B cell (primary cell): ENCODE data around the gene PPAN. TPM values are rescaled to one million over a fixed set of nuclear protein-coding genes. Genes with fewer than 3 reads are reported as not detected.
A peak's percentile ranks its signal among the peaks of the same experiment; 100 is the strongest.

Experiments used
- ATAC-seq: fragments of 200-7000 bp; cut with Tn5 transposase; one replicate; pipeline ENCODE4 v1.10.0; 2021; ENCODE audit warnings: low read depth, mild to moderate bottlenecking, moderate number of reproducible peaks, moderate library complexity
- CTCF ChIA-PET: fragments of 350-600 bp; sonication (Branson Sonifier 250); formaldehyde crosslinking; loops from one replicate; lab custom pipeline; 2021; ENCODE audit warnings: antibody characterized with exemption, inconsistent platforms; lab: Charles Lee
- POLR2A ChIA-PET: fragments of 350-600 bp; sonication (Branson Sonifier 250); formaldehyde crosslinking; loops from one replicate; lab custom pipeline; 2021; ENCODE audit warnings: antibody characterized with exemption; lab: Charles Lee
- DNase-seq: peaks from one replicate; pipeline ENCODE4 v3.0.0; 2013
- H2AFZ ChIP-seq: 2 replicates; pipeline ENCODE4 v1.6.1; 2012; ENCODE audit warnings: mild to moderate bottlenecking, low read depth, low read length; ENCODE audit not compliant: insufficient read depth, poor library complexity, severe bottlenecking
- H3K27ac ChIP-seq, 2 donors: 1 replicate in 1 of 2; 2 replicates in 1 of 2; pipeline ENCODE4 v1.5.1; 2012 to 2013; ENCODE audit warnings: low read length in 2 of 2, mild to moderate bottlenecking in 2 of 2, moderate library complexity in 1 of 2
- H3K27me3 ChIP-seq, 4 experiments: fragments of 200-600 bp in 1 of 4; sonication (generic) in 1 of 4; replicated peaks in 1 of 4; 1 replicate in 2 of 4; 2 replicates in 2 of 4; pipeline versions ENCODE4 v1.6.1 to v1.7.0; 2013 to 2016; ENCODE audit warnings: low read length in 3 of 4, mild to moderate bottlenecking in 2 of 4, mixed read lengths in 1 of 4, moderate library complexity in 1 of 4; ENCODE audit not compliant: insufficient read depth in 4 of 4, control insufficient read depth in 3 of 4; ENCODE audit errors: control extremely low read depth in 1 of 4
- H3K36me3 ChIP-seq, 2 experiments: replicated peaks in 1 of 2; 1 replicate in 1 of 2; 2 replicates in 1 of 2; pipeline versions ENCODE4 v1.6.1 to v1.7.1; 2013; ENCODE audit warnings: low read length in 1 of 2; ENCODE audit not compliant: insufficient read depth in 2 of 2, control insufficient read depth in 1 of 2; ENCODE audit errors: control extremely low read depth in 1 of 2, extremely low read depth in 1 of 2
- H3K4me1 ChIP-seq, 2 donors: fragments of 200-600 bp in 1 of 2; sonication (generic) in 1 of 2; 1 replicate in 1 of 2; 2 replicates in 1 of 2; pipeline versions ENCODE4 v1.5.1 to v1.6.1; 2013 to 2017; ENCODE audit warnings: low read length in 2 of 2; ENCODE audit not compliant: control insufficient read depth in 2 of 2, insufficient read depth in 2 of 2
- H3K4me2 ChIP-seq: replicated peaks from 2 replicates; pipeline ENCODE3; 2012; ENCODE audit warnings: mild to moderate bottlenecking, low read depth, low read length; ENCODE audit not compliant: poor library complexity, severe bottlenecking
- H3K4me3 ChIP-seq, 5 experiments: fragments of 200-600 bp in 1 of 5; sonication (generic) in 1 of 5; 1 replicate in 3 of 5; 2 replicates in 2 of 5; pipeline versions ENCODE4 v1.5.1 to v1.7.0; 2011 to 2016; ENCODE audit warnings: low read length in 4 of 5, mild to moderate bottlenecking in 4 of 5, low read depth in 2 of 5, control low read depth in 1 of 5, moderate library complexity in 1 of 5; ENCODE audit not compliant: insufficient read depth in 1 of 5; ENCODE audit errors: control extremely low read depth in 1 of 5, extremely low read depth in 1 of 5
- H3K79me2 ChIP-seq: fragments of 200-600 bp; sonication (generic); one replicate; pipeline ENCODE4 v1.6.0; 2016; ENCODE audit warnings: low read length; ENCODE audit not compliant: control insufficient read depth, insufficient read depth
- H3K9ac ChIP-seq: fragments of 200-600 bp; sonication (generic); 2 replicates; pipeline ENCODE4 v1.6.1; 2017; ENCODE audit warnings: mild to moderate bottlenecking, low read length, moderate library complexity
- H3K9me3 ChIP-seq, 3 donors: one replicate each; pipeline versions ENCODE4 v1.6.1 to v1.7.1; 2013; ENCODE audit warnings: low read length in 2 of 3; ENCODE audit not compliant: control insufficient read depth in 2 of 3, insufficient read depth in 1 of 3; ENCODE audit errors: control extremely low read depth in 1 of 3
- H4K20me1 ChIP-seq: 2 replicates; pipeline ENCODE4 v1.6.0; 2012; ENCODE audit warnings: mild to moderate bottlenecking, low read length; ENCODE audit not compliant: insufficient read depth, control insufficient read depth, poor library complexity, severe bottlenecking
- H3K27ac Mint-ChIP-seq: one replicate; pipeline ENCODE4 v1.8.0; 2021; ENCODE audit warnings: mixed read lengths
- H3K27me3 Mint-ChIP-seq: one replicate; pipeline ENCODE4 v1.8.0; 2021; ENCODE audit warnings: mixed read lengths
- H3K4me1 Mint-ChIP-seq: one replicate; pipeline ENCODE4 v1.8.0; 2021; ENCODE audit warnings: mixed read lengths
- H3K4me3 Mint-ChIP-seq: one replicate; pipeline ENCODE4 v1.8.0; 2021; ENCODE audit warnings: mixed read lengths
- H3K9me3 Mint-ChIP-seq: one replicate; pipeline ENCODE4 v1.8.0; 2022; ENCODE audit warnings: mixed read lengths; ENCODE audit not compliant: insufficient read depth
- EZH2 ChIP-seq: IDR thresholded peaks from 2 replicates; pipeline ENCODE4 v1.6.1; 2012; ENCODE audit warnings: borderline replicate concordance, low read depth, mild to moderate bottlenecking, moderate library complexity, low read length; ENCODE audit not compliant: insufficient read depth, poor library complexity, severe bottlenecking
- WGBS: methylation state at CpG from one replicate; pipeline ENCODE4 v1.1.5; 2013; ENCODE audit warnings: missing lambda C conversion rate; ENCODE audit not compliant: insufficient coverage; 5-methylcytosine and 5-hydroxymethylcytosine counted together
- intact Hi-C: fragments of 100-400 bp; cut with micrococcal nuclease; formaldehyde crosslinking; loops from one replicate; pipeline ENCODE4 v1.10.0; 2022
- polyA plus RNA-seq: library from polyadenylated mRNA; depleted of rRNA; stranded (reverse); fragments of >200 nt; gene quantifications from 2 replicates; pipeline ENCODE4 v1.2.3, GENCODE V29; 2012
- total RNA-seq, 2 donors: library from RNA; stranded (reverse); fragments of 120-200 nt in 1 of 2; gene quantifications; 1 replicate in 1 of 2; 2 replicates in 1 of 2; pipeline versions ENCODE4 v1.2.3 to v1.2.4, GENCODE V29; 2013 to 2022
- TF ChIP-seq, protein P1 (sequence below): fragments of 200-600 bp; IDR thresholded peaks from one replicate; pipeline ENCODE4 v1.8.0; 2022; ENCODE audit warnings: antibody characterized with exemption, mild to moderate bottlenecking

The PPAN gene
- total and polyA plus RNA-seq, 2 donors (not counting 1 experiment from before 2014, with no cell fraction given) = 42.2 to 88.0 TPM

DNA sequence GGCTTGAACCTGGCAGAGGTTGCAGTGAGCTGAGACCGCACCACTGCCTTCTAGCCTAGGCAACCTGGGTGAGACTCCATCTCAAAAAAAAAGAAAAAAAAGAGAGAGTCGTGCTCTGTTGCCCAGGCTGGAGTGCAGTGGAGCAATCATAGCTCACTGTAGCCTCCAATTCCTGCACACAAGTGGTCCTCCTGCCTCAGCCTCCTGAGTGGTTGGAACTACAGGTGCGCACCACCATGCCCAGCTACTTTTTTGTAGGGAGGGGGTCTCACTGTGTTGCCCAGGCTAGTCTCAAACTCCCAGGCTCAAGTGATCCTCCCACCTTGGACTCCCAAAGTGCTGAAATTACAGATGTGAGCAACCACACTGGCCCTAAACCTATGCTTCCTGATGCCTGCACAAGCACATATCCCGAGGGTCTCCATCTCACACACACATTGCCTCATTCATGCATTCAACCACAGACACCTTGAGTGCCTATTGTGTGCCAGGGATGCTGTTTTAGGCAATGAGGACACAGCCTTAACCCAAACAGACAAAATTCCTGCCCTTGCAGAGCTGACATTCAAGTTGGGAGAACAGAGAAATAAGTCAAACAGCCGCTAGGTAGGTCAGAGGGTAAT is 5.9 kb upstream of the PPAN start:
- DNase-seq (no peak), ATAC-seq (no peak)
- H3K4me3 Mint-ChIP-seq = peak overlapping the region; percentile 62
- Histone ChIP-seq H2AFZ (no peak overlapping the region), H3K4me3 (no peak overlapping the region), H3K36me3 (no peaks in the 10 kb centered on the region), H3K9ac (no peak overlapping the region), H3K27ac (peak overlapping the region in 1 of 2 donors; percentile 42), H3K27me3 (no peaks in the 10 kb centered on the region), H4K20me1 (no peaks in the 10 kb centered on the region), H3K9me3 (peaks cover 0 to 4% (median 4%) of the 10 kb centered on the region in 3 donors), H3K79me2 (no peaks in the 10 kb centered on the region), H3K4me2 (no peak overlapping the region), H3K4me1 (peaks cover 58 to 75% of the 10 kb centered on the region in 2 donors)
- H3K27ac Mint-ChIP-seq = peak overlapping the region; percentile 71
- ChIA-PET CTCF (interaction anchor here (0.6 to 14.9 kb wide), 5 partner anchors 15 to 151 kb away, joined by 3 to 263 read pairs (median 3); partner anchors contain the start of genes EIF3G, MRPL4 and P2RY11), POLR2A (interaction anchor here (0.5 to 6.1 kb wide), 4 partner anchors 13 to 198 kb away, joined by 5 to 62 read pairs (median 8); partner anchors contain the start of gene P2RY11)
- intact Hi-C loops = loop anchor here (10.0 kb wide), 1 partner anchor 305 kb away; the partner anchor contains the start of gene CDC37
- WGBS = 94% methylated on average over 4 of the region's 5 CpGs
- no peaks in the 10 kb centered on the region for H3K27me3 Mint-ChIP-seq
- no peaks in the 10 kb centered on the region for H3K9me3 Mint-ChIP-seq
- TF ChIP-seq, protein P1, sequence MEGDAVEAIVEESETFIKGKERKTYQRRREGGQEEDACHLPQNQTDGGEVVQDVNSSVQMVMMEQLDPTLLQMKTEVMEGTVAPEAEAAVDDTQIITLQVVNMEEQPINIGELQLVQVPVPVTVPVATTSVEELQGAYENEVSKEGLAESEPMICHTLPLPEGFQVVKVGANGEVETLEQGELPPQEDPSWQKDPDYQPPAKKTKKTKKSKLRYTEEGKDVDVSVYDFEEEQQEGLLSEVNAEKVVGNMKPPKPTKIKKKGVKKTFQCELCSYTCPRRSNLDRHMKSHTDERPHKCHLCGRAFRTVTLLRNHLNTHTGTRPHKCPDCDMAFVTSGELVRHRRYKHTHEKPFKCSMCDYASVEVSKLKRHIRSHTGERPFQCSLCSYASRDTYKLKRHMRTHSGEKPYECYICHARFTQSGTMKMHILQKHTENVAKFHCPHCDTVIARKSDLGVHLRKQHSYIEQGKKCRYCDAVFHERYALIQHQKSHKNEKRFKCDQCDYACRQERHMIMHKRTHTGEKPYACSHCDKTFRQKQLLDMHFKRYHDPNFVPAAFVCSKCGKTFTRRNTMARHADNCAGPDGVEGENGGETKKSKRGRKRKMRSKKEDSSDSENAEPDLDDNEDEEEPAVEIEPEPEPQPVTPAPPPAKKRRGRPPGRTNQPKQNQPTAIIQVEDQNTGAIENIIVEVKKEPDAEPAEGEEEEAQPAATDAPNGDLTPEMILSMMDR = no peak
- no peak for TF ChIP-seq EZH2
- peaks cover 51% of the 10 kb centered on the region for H3K4me1 Mint-ChIP-seq

DNA sequence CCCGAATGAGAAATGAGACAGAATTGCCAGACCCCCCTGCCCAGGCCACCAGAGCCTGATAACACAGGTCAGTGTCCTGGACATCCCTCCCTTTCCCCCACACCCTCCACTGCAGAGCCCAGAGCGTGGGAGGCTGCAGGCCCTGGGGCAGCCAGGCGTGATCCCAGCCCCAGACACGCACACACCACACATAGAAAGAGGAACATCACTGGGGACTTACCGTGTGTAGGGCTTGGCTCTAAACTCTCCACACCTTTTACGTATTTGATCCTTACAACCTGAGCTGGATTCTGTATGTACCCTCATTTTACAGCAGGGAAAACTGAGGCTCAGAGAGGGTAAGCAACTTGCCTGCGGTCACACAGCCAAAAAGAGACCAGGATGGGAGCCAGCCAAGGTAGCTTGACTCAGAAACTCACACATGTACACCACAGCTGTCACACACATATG is 3.4 kb upstream of the PPAN start:
- Histone ChIP-seq H3K79me2 (peaks cover 17% of the 10 kb centered on the region), H3K9ac (peak overlapping the region; percentile 60), H3K9me3 (no peaks in the 10 kb centered on the region), H3K27me3 (no peaks in the 10 kb centered on the region), H3K27ac (peak overlapping the region; percentile 99), H4K20me1 (peaks cover 13% of the 10 kb centered on the region), H3K4me1 (peaks cover 59 to 79% of the 10 kb centered on the region in 2 donors), H3K36me3 (peaks cover 0 to 8% of the 10 kb centered on the region in 2 experiments), H3K4me2 (peak overlapping the region; percentile 69), H3K4me3 (peak overlapping the region in 2 of 5 experiments; percentile 16 to 43), H2AFZ (no peak overlapping the region)
- Mint-ChIP-seq H3K27me3 (no peaks in the 10 kb centered on the region), H3K27ac (peak overlapping the region; percentile 100), H3K4me1 (peaks cover 61% of the 10 kb centered on the region), H3K4me3 (peak overlapping the region; percentile 85), H3K9me3 (no peaks in the 10 kb centered on the region)
- CTCF ChIA-PET = interaction anchor here (2.8 to 14.9 kb wide), 2 partner anchors 12 to 148 kb away, joined by 16 to 263 read pairs; partner anchors contain the start of genes EIF3G and P2RY11
- ATAC-seq = peak; percentile 63
- DNase-seq = peak; percentile 89
- TF ChIP-seq, protein P1 = no peak
- no peak for TF ChIP-seq EZH2
- POLR2A ChIA-PET = interaction anchor here (0.5 to 6.1 kb wide), 7 partner anchors 10 to 552 kb away, joined by 3 to 62 read pairs (median 3); partner anchors contain the start of gene P2RY11
- intact Hi-C loops = loop anchor here (2.0 to 10.0 kb wide), 2 partner anchors 134 to 302 kb away; partner anchors contain the start of gene CDC37
- 18% methylated on average over 7 of the region's 7 CpGs for WGBS
